HCT116 (cell line): ENCODE measurements around the gene PLA2G7. TPM values are rescaled to one million over a fixed set of nuclear protein-coding genes. Genes with fewer than 3 reads are reported as not detected.

Experiments used
- ATAC-seq: fragments of 200-7000 bp; cut with Tn5 transposase; 2 replicates; pipeline ENCODE4 v1.9.1; 2020; ENCODE audit warnings: mild to moderate bottlenecking, moderate library complexity
- BruUV-seq: library from RNA; stranded (reverse); fragments of 400-500 nt; replicated peaks from 2 replicates; lab custom pipeline; 2021; lab: Mats Ljungman, UMichigan
- CTCF ChIA-PET: fragments of 300-600 bp; sonication (Branson Sonifier 250); formaldehyde crosslinking; loops from one replicate; lab custom pipeline; 2021; ENCODE audit warnings: antibody characterized with exemption; lab: Charles Lee
- POLR2A ChIA-PET: fragments of 300-600, 350-600 bp; sonication (Branson Sonifier 250); formaldehyde crosslinking; loops from one replicate; lab custom pipeline; 2021; ENCODE audit warnings: antibody characterized with exemption; lab: Charles Lee
- RAD21 ChIA-PET, 2 experiments: fragments of 300-600 bp; sonication (Branson Sonifier 250); formaldehyde crosslinking; loops; one replicate each; lab custom pipeline; 2023; ENCODE audit warnings: low total read pairs in 2 of 2; ENCODE audit not compliant: uncharacterized antibody in 2 of 2, unreplicated experiment in 2 of 2, low non-redundant PET in 1 of 2; lab: Charles Lee
- DNase-seq: peaks from one replicate; pipeline ENCODE4 v3.0.0-alpha.2; 2010; ENCODE audit warnings: low read depth, low spot score
- H2AFZ ChIP-seq: fragments of 200-600 bp; shearing (Covaris generic), sonication (generic); 2 replicates; pipeline ENCODE4 v1.6.1; 2017; ENCODE audit warnings: low read depth, mixed run types, mixed read lengths, antibody characterized with exemption, low read length; ENCODE audit not compliant: poor library complexity, severe bottlenecking
- H3K27ac ChIP-seq: 2 replicates; pipeline ENCODE4 v1.5.1; 2012; ENCODE audit warnings: low read depth, low read length
- H3K27me3 ChIP-seq: fragments of 200-600 bp; sonication (generic); 2 replicates; pipeline ENCODE4 v1.6.1; 2016; ENCODE audit warnings: mixed run types, low read length, mixed read lengths; ENCODE audit not compliant: insufficient read depth
- H3K36me3 ChIP-seq, 2 experiments: fragments of 200-500 bp in 1 of 2; fragments of 200-600 bp in 1 of 2; sonication (Bioruptor generic) in 1 of 2; sonication (generic) in 1 of 2; 2 replicates each; pipeline versions ENCODE4 v1.5.1 to v1.6.1; 2014 to 2016; ENCODE audit warnings: low read length in 2 of 2, inconsistent platforms in 1 of 2, mixed read lengths in 1 of 2, mixed run types in 1 of 2; ENCODE audit not compliant: insufficient read depth in 2 of 2, control insufficient read depth in 1 of 2
- H3K4me1 ChIP-seq, 2 experiments: fragments of 200-600 bp in 1 of 2; sonication (generic) in 1 of 2; 2 replicates each; pipeline versions ENCODE4 v1.5.1 to v1.6.1; 2012 to 2017; ENCODE audit warnings: low read length in 2 of 2, inconsistent platforms in 1 of 2, mild to moderate bottlenecking in 1 of 2, mixed read lengths in 1 of 2, mixed run types in 1 of 2, moderate library complexity in 1 of 2; ENCODE audit not compliant: insufficient read depth in 2 of 2, control insufficient read depth in 1 of 2
- H3K4me2 ChIP-seq: fragments of 200-600 bp; sonication (generic); 2 replicates; pipeline ENCODE4 v1.6.1; 2017; ENCODE audit warnings: mixed run types, low read length, mixed read lengths
- H3K4me3 ChIP-seq, 2 experiments: fragments of 200-600 bp in 1 of 2; sonication (generic) in 1 of 2; replicated peaks in 1 of 2; 2 replicates each; pipeline ENCODE4 v1.5.1; 2011 to 2016; ENCODE audit warnings: low read length in 2 of 2, control low read depth in 1 of 2, low read depth in 1 of 2, mild to moderate bottlenecking in 1 of 2, mixed read lengths in 1 of 2, mixed run types in 1 of 2
- H3K79me2 ChIP-seq: fragments of 200-600 bp; sonication (generic); 2 replicates; pipeline ENCODE4 v1.6.1; 2017; ENCODE audit warnings: mild to moderate bottlenecking, mixed run types, low read length, moderate library complexity, mixed read lengths; ENCODE audit not compliant: insufficient read depth
- H3K9ac ChIP-seq: fragments of 200-600 bp; sonication (generic); 2 replicates; pipeline ENCODE4 v1.6.1; 2016; ENCODE audit warnings: low read length, mixed read lengths
- H3K9me2 ChIP-seq: fragments of 200-600 bp; sonication (generic), shearing (Covaris generic); 2 replicates; pipeline ENCODE4 v1.6.1; 2017; ENCODE audit warnings: mixed run types, mild to moderate bottlenecking, moderate library complexity; ENCODE audit not compliant: insufficient read depth
- H3K9me3 ChIP-seq, 2 experiments: fragments of 200-500 bp in 1 of 2; fragments of 200-600 bp in 1 of 2; sonication (Bioruptor generic) in 1 of 2; sonication (generic) in 1 of 2; 2 replicates each; pipeline ENCODE4 v1.6.1; 2014 to 2017; ENCODE audit warnings: low read length in 2 of 2, mixed read lengths in 2 of 2, inconsistent platforms in 1 of 2, low read depth in 1 of 2, mild to moderate bottlenecking in 1 of 2, mixed run types in 1 of 2, moderate library complexity in 1 of 2; ENCODE audit not compliant: control insufficient read depth in 1 of 2, insufficient read depth in 1 of 2
- H4K20me1 ChIP-seq: fragments of 200-600 bp; sonication (generic), shearing (Covaris generic); 2 replicates; pipeline ENCODE4 v1.6.1; 2017; ENCODE audit warnings: mixed run types, mild to moderate bottlenecking, moderate library complexity; ENCODE audit not compliant: insufficient read depth
- CBX3 ChIP-seq: IDR thresholded peaks from 2 replicates; pipeline ENCODE4 v1.6.1; 2012; ENCODE audit warnings: low read depth
- CEBPB ChIP-seq: IDR thresholded peaks from 2 replicates; pipeline ENCODE4 v1.6.1; 2012; ENCODE audit warnings: low read depth
- ELF1 ChIP-seq: IDR thresholded peaks from 2 replicates; pipeline ENCODE4 v1.6.1; 2012; ENCODE audit warnings: low read depth, borderline replicate concordance
- EZH2 ChIP-seq: fragments of 200-600 bp; sonication (generic); IDR thresholded peaks from 2 replicates; pipeline ENCODE4 v1.6.1; 2017; ENCODE audit warnings: antibody characterized with exemption, mixed run types
- FOSL1 ChIP-seq: IDR thresholded peaks from 2 replicates; pipeline ENCODE4 v1.6.1; 2012; ENCODE audit warnings: low read depth
- JUND ChIP-seq: IDR thresholded peaks from 2 replicates; pipeline ENCODE4 v1.6.1; 2012
- POLR2AphosphoS5 ChIP-seq: IDR thresholded peaks from 2 replicates; pipeline ENCODE4 v1.6.1; 2011; ENCODE audit warnings: mild to moderate bottlenecking, low read depth, low read length, moderate library complexity
- RAD21 ChIP-seq: IDR thresholded peaks from 2 replicates; pipeline ENCODE4 v1.6.1; 2012; ENCODE audit warnings: low read depth, mild to moderate bottlenecking
- SIN3A ChIP-seq: IDR thresholded peaks from 2 replicates; pipeline ENCODE4 v1.6.1; 2012; ENCODE audit warnings: low read depth
- SP1 ChIP-seq: IDR thresholded peaks from 2 replicates; pipeline ENCODE4 v1.6.1; 2012; ENCODE audit warnings: low read depth
- YY1 ChIP-seq: IDR thresholded peaks from 2 replicates; pipeline ENCODE4 v1.6.1; 2011; ENCODE audit warnings: low read length, low read depth, moderate library complexity, mild to moderate bottlenecking; ENCODE audit not compliant: insufficient replicate concordance; ENCODE audit errors: extremely low read depth
- ZFX ChIP-seq: fragments of 450-650 bp; IDR thresholded peaks from 2 replicates; pipeline ENCODE4 v1.6.1; 2017
- intact Hi-C: fragments of 100-400 bp; cut with micrococcal nuclease; formaldehyde crosslinking; loops from 2 replicates; pipeline ENCODE4 v1.10.0; 2022
- total RNA-seq: library from RNA; stranded (reverse); gene quantifications from one replicate; pipeline ENCODE4 v1.2.1, GENCODE V29; 2021; ENCODE audit not compliant: unreplicated experiment
- TF ChIP-seq, protein P1 (sequence below), 3 experiments: fragments of 200-600 bp in 1 of 3; sonication (generic) in 1 of 3; IDR thresholded peaks in 2 of 3; conservative IDR thresholded peaks in 1 of 3; 2 replicates each; pipeline ENCODE4 v1.5.1; 2012 to 2017; ENCODE audit warnings: low read depth in 2 of 3, low read length in 2 of 3, antibody characterized with exemption in 1 of 3, borderline replicate concordance in 1 of 3, control low read depth in 1 of 3, mild to moderate bottlenecking in 1 of 3, mixed read lengths in 1 of 3, mixed run types in 1 of 3, moderate library complexity in 1 of 3; ENCODE audit not compliant: insufficient read depth in 1 of 3
- TF ChIP-seq, protein P2 (sequence below): IDR thresholded peaks from 2 replicates; pipeline ENCODE4 v1.6.1; 2011; ENCODE audit warnings: mild to moderate bottlenecking, low read length, moderate library complexity; ENCODE audit not compliant: insufficient replicate concordance; ENCODE audit errors: extremely low read depth

PLA2G7 gene
- total RNA-seq, 1 experiment from 2014 or later, result 2.8 TPM

DNA sequence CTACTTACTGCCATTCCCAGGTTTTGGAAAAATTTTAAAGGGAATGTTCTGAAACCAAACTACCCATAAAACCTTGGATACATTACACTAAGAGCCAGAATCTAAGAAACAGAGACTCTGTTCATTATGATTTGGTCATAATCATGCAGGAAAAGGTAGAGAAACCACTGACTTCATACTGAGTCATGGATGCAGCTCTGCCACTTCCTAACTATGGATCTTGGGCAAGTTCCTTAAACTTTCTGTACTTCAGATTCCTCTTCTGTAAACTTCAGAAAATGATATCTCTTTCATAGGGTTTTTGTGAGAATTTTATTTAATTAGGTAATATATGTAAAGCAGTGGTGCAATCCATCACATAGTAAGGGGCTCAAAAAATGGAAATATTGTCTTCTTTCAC is 20.0 kb downstream of the PLA2G7 start:
- H3K4me2 ChIP-seq, result peak overlapping the region; percentile 36
- intact Hi-C loops, result no loop called here
- no peaks in the 10 kb centered on the region for H3K9me2 ChIP-seq
- no peak overlapping the region for H3K27ac ChIP-seq
- H3K27me3 ChIP-seq, result no peaks in the 10 kb centered on the region
- H3K9me3 ChIP-seq, result no peaks in the 10 kb centered on the region
- TF ChIP-seq JUND, result peak; percentile 43; the same call in 1 of the 2 replicates
- TF ChIP-seq, protein P1, sequence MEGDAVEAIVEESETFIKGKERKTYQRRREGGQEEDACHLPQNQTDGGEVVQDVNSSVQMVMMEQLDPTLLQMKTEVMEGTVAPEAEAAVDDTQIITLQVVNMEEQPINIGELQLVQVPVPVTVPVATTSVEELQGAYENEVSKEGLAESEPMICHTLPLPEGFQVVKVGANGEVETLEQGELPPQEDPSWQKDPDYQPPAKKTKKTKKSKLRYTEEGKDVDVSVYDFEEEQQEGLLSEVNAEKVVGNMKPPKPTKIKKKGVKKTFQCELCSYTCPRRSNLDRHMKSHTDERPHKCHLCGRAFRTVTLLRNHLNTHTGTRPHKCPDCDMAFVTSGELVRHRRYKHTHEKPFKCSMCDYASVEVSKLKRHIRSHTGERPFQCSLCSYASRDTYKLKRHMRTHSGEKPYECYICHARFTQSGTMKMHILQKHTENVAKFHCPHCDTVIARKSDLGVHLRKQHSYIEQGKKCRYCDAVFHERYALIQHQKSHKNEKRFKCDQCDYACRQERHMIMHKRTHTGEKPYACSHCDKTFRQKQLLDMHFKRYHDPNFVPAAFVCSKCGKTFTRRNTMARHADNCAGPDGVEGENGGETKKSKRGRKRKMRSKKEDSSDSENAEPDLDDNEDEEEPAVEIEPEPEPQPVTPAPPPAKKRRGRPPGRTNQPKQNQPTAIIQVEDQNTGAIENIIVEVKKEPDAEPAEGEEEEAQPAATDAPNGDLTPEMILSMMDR (IDR thresholded peaks at IDR 0.05 in 2 of 3, conservative IDR thresholded peaks at IDR 0.05 in 1 of 3; ENCODE audit: borderline replicate concordance in 1 of 3, insufficient read depth in 1 of 3, low read depth in 2 of 3, low read length in 2 of 3), result no peak
- no peak for TF ChIP-seq POLR2AphosphoS5
- TF ChIP-seq FOSL1, result peak; percentile 61
- TF ChIP-seq SP1, result peak; percentile 39; the same call in 1 of the 2 replicates
- TF ChIP-seq ZFX, result no peak
- no peak for TF ChIP-seq ELF1
- TF ChIP-seq CBX3, result peak; percentile 15; the same call in 1 of the 2 replicates
- TF ChIP-seq, protein P2, sequence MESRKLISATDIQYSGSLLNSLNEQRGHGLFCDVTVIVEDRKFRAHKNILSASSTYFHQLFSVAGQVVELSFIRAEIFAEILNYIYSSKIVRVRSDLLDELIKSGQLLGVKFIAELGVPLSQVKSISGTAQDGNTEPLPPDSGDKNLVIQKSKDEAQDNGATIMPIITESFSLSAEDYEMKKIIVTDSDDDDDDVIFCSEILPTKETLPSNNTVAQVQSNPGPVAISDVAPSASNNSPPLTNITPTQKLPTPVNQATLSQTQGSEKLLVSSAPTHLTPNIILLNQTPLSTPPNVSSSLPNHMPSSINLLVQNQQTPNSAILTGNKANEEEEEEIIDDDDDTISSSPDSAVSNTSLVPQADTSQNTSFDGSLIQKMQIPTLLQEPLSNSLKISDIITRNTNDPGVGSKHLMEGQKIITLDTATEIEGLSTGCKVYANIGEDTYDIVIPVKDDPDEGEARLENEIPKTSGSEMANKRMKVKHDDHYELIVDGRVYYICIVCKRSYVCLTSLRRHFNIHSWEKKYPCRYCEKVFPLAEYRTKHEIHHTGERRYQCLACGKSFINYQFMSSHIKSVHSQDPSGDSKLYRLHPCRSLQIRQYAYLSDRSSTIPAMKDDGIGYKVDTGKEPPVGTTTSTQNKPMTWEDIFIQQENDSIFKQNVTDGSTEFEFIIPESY, result no peak
- TF ChIP-seq YY1, result no peak
- no peak for TF ChIP-seq RAD21
- TF ChIP-seq SIN3A, result no peak
- TF ChIP-seq CEBPB, result 0 out of 2 replicates have a peak, but pooled peaks have one; percentile 10
- TF ChIP-seq EZH2, result no peak
- TF ChIP-seq, all 23 proteins: peak for 5
- Histone ChIP-seq H3K36me3 (no peaks in the 10 kb centered on the region), H3K4me1 (peaks cover 2 to 30% of the 10 kb centered on the region in 2 experiments; a peak in 3 of 4 replicates), H4K20me1 (no peaks in the 10 kb centered on the region), H3K4me3 (no peak overlapping the region), H3K79me2 (no peaks in the 10 kb centered on the region), H3K9ac (no peak overlapping the region), H2AFZ (no peak overlapping the region)
- POLR2A ChIA-PET, result no interaction called here
- no TSS peak for BruUV-seq
- DNase-seq, result no peak
- ATAC-seq, result no peak
- RAD21 ChIA-PET, result no interaction called here
- CTCF ChIA-PET, result no interaction called here
